22Rv1 (cell line): ENCODE data around the gene POFUT2.

ENCODE experiments used
- ZFX ChIP-seq: fragments of 450-650 bp; IDR thresholded peaks from 2 replicates; pipeline ENCODE4 v1.6.1; 2017; ENCODE audit warnings: antibody characterized with exemption, borderline replicate concordance
- TF ChIP-seq, protein P1 (sequence below): fragments of 450-650 bp; IDR thresholded peaks from 2 replicates; pipeline ENCODE4 v1.5.1; 2017; ENCODE audit warnings: mild to moderate bottlenecking

DNA sequence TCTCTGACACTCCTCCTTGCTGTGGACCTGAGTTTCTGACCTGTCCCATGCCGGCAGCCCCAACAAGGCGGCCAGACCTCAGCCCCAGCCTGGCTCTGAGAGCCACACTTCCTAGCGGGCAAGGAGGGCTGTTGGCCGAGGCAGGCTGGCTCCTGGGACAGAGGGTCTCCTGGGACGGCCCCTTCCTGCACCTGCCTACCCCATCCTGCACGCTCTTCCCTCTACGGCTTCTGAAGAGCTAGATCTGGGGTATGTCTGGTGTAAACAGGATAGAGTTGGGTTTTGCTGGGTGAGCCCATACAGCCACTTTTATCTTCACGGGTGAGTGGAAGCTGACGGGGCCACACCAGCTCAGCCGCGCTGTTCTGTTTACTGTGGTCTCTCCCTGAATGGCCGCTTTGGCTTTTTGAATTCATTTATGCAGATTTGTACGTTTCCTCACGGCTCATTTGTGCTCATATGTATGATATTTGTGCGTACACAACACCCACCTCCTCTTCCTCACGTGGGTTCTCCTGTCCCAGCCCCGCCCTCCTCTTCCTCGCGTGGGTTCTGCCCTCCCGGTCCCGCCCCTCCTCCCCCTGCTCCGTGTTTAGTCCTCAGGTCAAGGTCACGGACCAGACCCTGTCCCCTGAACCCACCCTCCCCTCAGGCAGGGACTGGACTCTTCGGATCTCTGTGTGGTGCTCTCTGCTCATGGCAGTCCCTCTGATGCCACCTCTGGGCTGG, 34.7 kb upstream of the POFUT2 start:
- TF ChIP-seq, protein P1, sequence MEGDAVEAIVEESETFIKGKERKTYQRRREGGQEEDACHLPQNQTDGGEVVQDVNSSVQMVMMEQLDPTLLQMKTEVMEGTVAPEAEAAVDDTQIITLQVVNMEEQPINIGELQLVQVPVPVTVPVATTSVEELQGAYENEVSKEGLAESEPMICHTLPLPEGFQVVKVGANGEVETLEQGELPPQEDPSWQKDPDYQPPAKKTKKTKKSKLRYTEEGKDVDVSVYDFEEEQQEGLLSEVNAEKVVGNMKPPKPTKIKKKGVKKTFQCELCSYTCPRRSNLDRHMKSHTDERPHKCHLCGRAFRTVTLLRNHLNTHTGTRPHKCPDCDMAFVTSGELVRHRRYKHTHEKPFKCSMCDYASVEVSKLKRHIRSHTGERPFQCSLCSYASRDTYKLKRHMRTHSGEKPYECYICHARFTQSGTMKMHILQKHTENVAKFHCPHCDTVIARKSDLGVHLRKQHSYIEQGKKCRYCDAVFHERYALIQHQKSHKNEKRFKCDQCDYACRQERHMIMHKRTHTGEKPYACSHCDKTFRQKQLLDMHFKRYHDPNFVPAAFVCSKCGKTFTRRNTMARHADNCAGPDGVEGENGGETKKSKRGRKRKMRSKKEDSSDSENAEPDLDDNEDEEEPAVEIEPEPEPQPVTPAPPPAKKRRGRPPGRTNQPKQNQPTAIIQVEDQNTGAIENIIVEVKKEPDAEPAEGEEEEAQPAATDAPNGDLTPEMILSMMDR: no peak
- no peak for TF ChIP-seq ZFX
